ENCODE data around the gene STIM1. TPM values are rescaled to one million over a fixed set of nuclear protein-coding genes. Genes with fewer than 3 reads are reported as not detected.

STIM1 gene
- total RNA-seq, 1 experiment from 2014 or later, result 15.2 TPM

DNA sequence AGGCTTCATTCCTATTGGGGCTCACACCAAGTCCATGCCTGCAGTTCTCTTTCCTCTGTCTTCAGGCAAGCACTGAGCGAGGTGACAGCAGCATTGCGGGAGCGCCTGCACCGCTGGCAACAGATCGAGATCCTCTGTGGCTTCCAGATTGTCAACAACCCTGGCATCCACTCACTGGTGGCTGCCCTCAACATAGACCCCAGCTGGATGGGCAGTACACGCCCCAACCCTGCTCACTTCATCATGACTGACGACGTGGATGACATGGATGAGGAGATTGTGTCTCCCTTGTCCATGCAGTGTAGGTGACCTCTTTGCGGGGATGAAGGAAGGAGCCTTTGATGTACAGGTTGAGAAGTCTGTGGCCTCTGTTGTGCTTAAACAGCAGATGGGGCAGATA, 227.7 kb downstream of the STIM1 start:
- Histone ChIP-seq H3K14ac (ENCODE audit: insufficient read depth, low read length) (no peak overlapping the region), H2BK5ac (ENCODE audit: insufficient read length, low read length) (no peak overlapping the region), H3K18ac (ENCODE audit: insufficient read length, low read depth, low read length) (no peak overlapping the region), H4K20me1 (ENCODE audit: control insufficient read depth, insufficient read depth, insufficient read length) (no peaks in the 10 kb centered on the region), H4K91ac (ENCODE audit: insufficient read length, low read depth, low read length) (no peak overlapping the region), H3K27ac (ENCODE audit: insufficient read length, low read depth, low read length) (no peak overlapping the region), H2BK120ac (ENCODE audit: low read depth, low read length, poor library complexity, severe bottlenecking) (no peak overlapping the region), H3K9me3 (ENCODE audit: control insufficient read depth, low read depth, low read length) (no peaks in the 10 kb centered on the region), H2BK20ac (ENCODE audit: low read depth, low read length, poor library complexity, severe bottlenecking) (no peak overlapping the region), H3T11ph (ENCODE audit: low read length) (no peak overlapping the region), H3K23me2 (ENCODE audit: insufficient read length, low read depth, low read length, poor library complexity, severe bottlenecking) (no peaks in the 10 kb centered on the region), H3K4me1 (ENCODE audit: insufficient read depth, low read length) (no peaks in the 10 kb centered on the region), H2BK15ac (ENCODE audit: low read depth, low read length) (no peak overlapping the region), H3K27me3 (ENCODE audit: insufficient read depth, low read length) (no peaks in the 10 kb centered on the region), H2BK12ac (ENCODE audit: insufficient read length, low read depth, low read length) (no peak overlapping the region), H2AFZ (ENCODE audit: low read length) (no peak overlapping the region), H3K56ac (ENCODE audit: insufficient read length, low read depth, low read length) (no peak overlapping the region), H4K8ac (replicated peaks; ENCODE audit: insufficient read length, low read depth, low read length) (no peak overlapping the region), H3K9ac (ENCODE audit: extremely low read depth, insufficient read length, low read length) (no peak overlapping the region), H2AK5ac (ENCODE audit: insufficient read length, low read length) (no peak overlapping the region), H3K4me2 (ENCODE audit: insufficient read depth, insufficient read length, low read length) (no peak overlapping the region), H3K23ac (ENCODE audit: insufficient read length, low read depth, low read length) (no peak overlapping the region), H4K5ac (ENCODE audit: insufficient read length, low read depth, low read length) (no peak overlapping the region), H3K4ac (ENCODE audit: low read depth, low read length) (no peak overlapping the region), H3K79me2 (ENCODE audit: insufficient read depth, low read length) (no peaks in the 10 kb centered on the region), H3K79me1 (ENCODE audit: insufficient read depth, low read depth, low read length, poor library complexity, severe bottlenecking) (no peaks in the 10 kb centered on the region)
- peaks cover 3 to 8% of the 10 kb centered on the region in 2 experiments; a peak in 3 of 4 replicates for H3K4me1 Mint-ChIP-seq
- WGBS (ENCODE audit: extremely low coverage, insufficient read length, low lambda C conversion rate), result no CpG with 5 or more reads among the region's 9 CpGs
- no peak for DNase-seq
- H3K36me3 Mint-ChIP-seq (ENCODE audit: insufficient read depth in 1 of 3, low read depth in 3 of 3), result peaks cover 0 to 4% (median 0%) of the 10 kb centered on the region in 3 experiments; a peak in 2 of 7 replicates
- no peaks in the 10 kb centered on the region for H3K9me3 Mint-ChIP-seq
- H3K27ac Mint-ChIP-seq, result no peak overlapping the region
- no peaks in the 10 kb centered on the region for H3K27me3 Mint-ChIP-seq (ENCODE audit: low read depth)
- TF ChIP-seq, protein P1, sequence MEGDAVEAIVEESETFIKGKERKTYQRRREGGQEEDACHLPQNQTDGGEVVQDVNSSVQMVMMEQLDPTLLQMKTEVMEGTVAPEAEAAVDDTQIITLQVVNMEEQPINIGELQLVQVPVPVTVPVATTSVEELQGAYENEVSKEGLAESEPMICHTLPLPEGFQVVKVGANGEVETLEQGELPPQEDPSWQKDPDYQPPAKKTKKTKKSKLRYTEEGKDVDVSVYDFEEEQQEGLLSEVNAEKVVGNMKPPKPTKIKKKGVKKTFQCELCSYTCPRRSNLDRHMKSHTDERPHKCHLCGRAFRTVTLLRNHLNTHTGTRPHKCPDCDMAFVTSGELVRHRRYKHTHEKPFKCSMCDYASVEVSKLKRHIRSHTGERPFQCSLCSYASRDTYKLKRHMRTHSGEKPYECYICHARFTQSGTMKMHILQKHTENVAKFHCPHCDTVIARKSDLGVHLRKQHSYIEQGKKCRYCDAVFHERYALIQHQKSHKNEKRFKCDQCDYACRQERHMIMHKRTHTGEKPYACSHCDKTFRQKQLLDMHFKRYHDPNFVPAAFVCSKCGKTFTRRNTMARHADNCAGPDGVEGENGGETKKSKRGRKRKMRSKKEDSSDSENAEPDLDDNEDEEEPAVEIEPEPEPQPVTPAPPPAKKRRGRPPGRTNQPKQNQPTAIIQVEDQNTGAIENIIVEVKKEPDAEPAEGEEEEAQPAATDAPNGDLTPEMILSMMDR (conservative IDR thresholded peaks at IDR 0.05), result no peak
- H3K4me3 Mint-ChIP-seq, result no peak overlapping the region

All from H9 (cell line).